AG09319 (cell line): ENCODE measurements around the gene MLF2.
A peak's percentile ranks its signal among the peaks of the same experiment; 100 is the strongest.

Experiments used
- DNase-seq: peaks from one replicate; pipeline ENCODE4 v3.0.0-alpha.2; 2010; ENCODE audit warnings: low read depth; ENCODE audit errors: extremely low read depth
- CTCF ChIP-seq: IDR thresholded peaks from 2 replicates; pipeline ENCODE4 v1.5.1; 2011; ENCODE audit warnings: low read depth, mild to moderate bottlenecking, inconsistent platforms, low read length, moderate library complexity

The MLF2 gene

GRCh38 chr12:6782850-6783566 lies 30.1 kb upstream of the MLF2 start:
- TF ChIP-seq CTCF = no peak
- no peak for DNase-seq

- no peak for TF ChIP-seq CTCF
- no peak for DNase-seq
Observed at GRCh38 chr12:6782119-6782518, 29.2 kb upstream of the MLF2 start.

GRCh38 chr12:6780573-6780972 lies 27.6 kb upstream of the MLF2 start:
- no peak for TF ChIP-seq CTCF
- DNase-seq = no peak

- no peak for DNase-seq
- TF ChIP-seq CTCF = no peak
Observed at GRCh38 chr12:6779708-6780432, 26.9 kb upstream of the MLF2 start.

GRCh38 chr12:6778574-6779550 lies 25.9 kb upstream of the MLF2 start:
- TF ChIP-seq CTCF = peak; percentile 97
- DNase-seq = peak; percentile 85

GRCh38 chr12:6778217-6778573 lies 25.3 kb upstream of the MLF2 start:
- no peak for TF ChIP-seq CTCF
- no peak for DNase-seq
